K562 (cell line): Measurements from ENCODE around the gene FGFR1OP2. TPM values are rescaled to one million over a fixed set of nuclear protein-coding genes. Genes with fewer than 3 reads are reported as not detected.

ENCODE experiments used
- ATAC-seq: fragments of 200-7000 bp; cut with Tn5 transposase; 3 replicates; pipeline ENCODE4 v1.9.1; 2020; ENCODE audit warnings: moderate library complexity
- BruUV-seq: library from RNA; stranded (reverse); fragments of 400-500 nt; replicated peaks from 2 replicates; lab custom pipeline; 2021; lab: Mats Ljungman, UMichigan
- CTCF ChIA-PET: fragments of 300-600 bp; formaldehyde crosslinking; extraction: SDS; loops from one replicate; lab custom pipeline; 2021; ENCODE audit warnings: low intra/inter-chr PET ratio; lab: Yijun Ruan, JAX
- POLR2A ChIA-PET: fragments of 300-600, 350-650 bp; sonication (Branson Sonifier 250); formaldehyde crosslinking; extraction: SDS; loops from one replicate; lab custom pipeline; 2021; ENCODE audit warnings: antibody characterized with exemption, inconsistent platforms; lab: Yijun Ruan, JAX
- DNase-seq, 4 experiments: peaks; one replicate each; pipeline versions ENCODE4 v3.0.0 to v3.0.0-alpha.2; 2011 to 2018; ENCODE audit warnings: low spot score in 3 of 4, mixed read lengths in 3 of 4; ENCODE audit errors: extremely low read depth in 1 of 4
- FAIRE-seq: peaks from 2 replicates; lab custom pipeline; 2011; peaks lifted over from hg19 to GRCh38; lab: Jason Lieb, UNC
- H2AFZ ChIP-seq: 2 replicates; pipeline ENCODE4 v1.6.0; 2011; ENCODE audit warnings: low read depth, low read length, control low read depth, inconsistent platforms
- H3K27ac ChIP-seq: fragments of 200-600 bp; 3 replicates; pipeline ENCODE4 v1.8.0; 2011; ENCODE audit warnings: low read depth, mild to moderate bottlenecking, control low read depth, inconsistent platforms, low read length, moderate library complexity, mixed read lengths; ENCODE audit errors: extremely low read depth
- H3K27me3 ChIP-seq, 2 experiments: fragments of 300-600 bp in 1 of 2; 2 replicates in 1 of 2; 3 replicates in 1 of 2; pipeline versions ENCODE4 v1.6.0 to v1.8.0; 2011; ENCODE audit warnings: inconsistent platforms in 2 of 2, low read length in 2 of 2, mild to moderate bottlenecking in 1 of 2, mixed read lengths in 1 of 2, moderate library complexity in 1 of 2; ENCODE audit not compliant: control insufficient read depth in 2 of 2, insufficient read depth in 2 of 2
- H3K36me3 ChIP-seq: fragments of 300-600 bp; 3 replicates; pipeline ENCODE4 v1.8.0; 2011; ENCODE audit warnings: mild to moderate bottlenecking, low read length, inconsistent platforms; ENCODE audit not compliant: control insufficient read depth, insufficient read depth
- H3K4me1 ChIP-seq, 2 experiments: fragments of 200-600 bp in 1 of 2; replicated peaks in 1 of 2; 2 replicates in 1 of 2; 3 replicates in 1 of 2; pipeline versions ENCODE4 v1.5.1 to v1.8.0; 2011; ENCODE audit warnings: inconsistent platforms in 2 of 2, low read length in 2 of 2, mild to moderate bottlenecking in 1 of 2, mixed read lengths in 1 of 2, moderate library complexity in 1 of 2; ENCODE audit not compliant: control insufficient read depth in 2 of 2, insufficient read depth in 2 of 2
- H3K4me2 ChIP-seq: 2 replicates; pipeline ENCODE4 v1.6.1; 2011; ENCODE audit warnings: low read length, control low read depth, inconsistent platforms, mixed read lengths; ENCODE audit not compliant: insufficient read depth
- H3K4me3 ChIP-seq: fragments of 200-600 bp; sonication (generic), shearing (Covaris generic); 2 replicates; pipeline ENCODE4 v1.5.1; 2016; ENCODE audit warnings: control low read depth, inconsistent platforms
- H3K79me2 ChIP-seq: fragments of 200-600 bp; 3 replicates; pipeline ENCODE4 v1.8.0; 2011; ENCODE audit warnings: low read length, inconsistent platforms; ENCODE audit not compliant: control insufficient read depth, insufficient read depth
- H3K9ac ChIP-seq, 2 experiments: 2 replicates each; pipeline versions ENCODE4 v1.6.0 to v1.6.1; 2011; ENCODE audit warnings: low read depth in 2 of 2, low read length in 2 of 2, control low read depth in 1 of 2, inconsistent platforms in 1 of 2, mild to moderate bottlenecking in 1 of 2, mixed read lengths in 1 of 2; ENCODE audit not compliant: insufficient read depth in 1 of 2
- H3K9me1 ChIP-seq: one replicate; pipeline ENCODE4 v1.6.0; 2011; ENCODE audit warnings: inconsistent platforms, mild to moderate bottlenecking, low read length, moderate library complexity; ENCODE audit not compliant: control insufficient read depth, insufficient read depth
- H3K9me3 ChIP-seq: replicated peaks from 2 replicates; pipeline ENCODE4 v1.5.1; 2011; ENCODE audit warnings: low read depth, low read length, inconsistent platforms; ENCODE audit not compliant: control insufficient read depth, insufficient read depth
- H4K20me1 ChIP-seq: replicated peaks from 2 replicates; pipeline ENCODE4 v1.6.1; 2011; ENCODE audit warnings: low read length, inconsistent platforms, mixed read lengths; ENCODE audit not compliant: control insufficient read depth, insufficient read depth
- ARID1B ChIP-seq: fragments of 450-650 bp; IDR thresholded peaks from 2 replicates; pipeline ENCODE4 v1.6.1; 2016; ENCODE audit warnings: antibody characterized with exemption, mild to moderate bottlenecking, inconsistent platforms
- CBFB ChIP-seq: sonication (generic); formaldehyde crosslinking; IDR thresholded peaks from 2 replicates; pipeline ENCODE4 v1.4.0; 2020; ENCODE audit warnings: mild to moderate bottlenecking, missing genetic modification reagents
- CCAR2 ChIP-seq: fragments of 200-400 bp; formaldehyde crosslinking; IDR thresholded peaks from 2 replicates; pipeline ENCODE4 v1.6.1; 2017; ENCODE audit warnings: mild to moderate bottlenecking, low read depth, low read length
- GATAD2A ChIP-seq: fragments of 450-650 bp; IDR thresholded peaks from 2 replicates; pipeline ENCODE4 v1.6.1; 2017
- HSF4 ChIP-seq: fragments of 250-450 bp; sonication (Bioruptor Pico); IDR thresholded peaks from 2 replicates; pipeline ENCODE4 v2.1.2; 2022; ENCODE audit warnings: mild to moderate bottlenecking, moderate library complexity, borderline replicate concordance
- NFXL1 ChIP-seq: fragments of 450-650 bp; formaldehyde crosslinking; IDR thresholded peaks from 2 replicates; pipeline ENCODE4 v1.4.0; 2021; ENCODE audit warnings: mild to moderate bottlenecking
- RBM22 ChIP-seq: fragments of 200-400 bp; formaldehyde crosslinking; IDR thresholded peaks from 2 replicates; pipeline ENCODE4 v1.6.1; 2018; ENCODE audit warnings: low read length, low read depth; ENCODE audit not compliant: poor library complexity, severe bottlenecking
- SIRT6 ChIP-seq: IDR thresholded peaks from one replicate; pipeline ENCODE4 v1.6.1; 2012; ENCODE audit warnings: low read depth, mild to moderate bottlenecking, control low read depth, inconsistent platforms, low read length, moderate library complexity
- SMAD3 ChIP-seq: fragments of 450-650 bp; formaldehyde crosslinking; conservative IDR thresholded peaks from 2 replicates; pipeline ENCODE4 v1.4.0; 2020; ENCODE audit warnings: mild to moderate bottlenecking
- TEAD2 ChIP-seq: fragments of 450-650 bp; IDR thresholded peaks from 2 replicates; pipeline ENCODE4 v1.6.1; 2016; ENCODE audit warnings: missing genetic modification characterization, control low read depth, missing compliant biosample characterization
- ZFP30 ChIP-seq: fragments of 250-450 bp; sonication (Bioruptor Pico); IDR thresholded peaks from 2 replicates; pipeline ENCODE4 v1.8.0; 2022; ENCODE audit warnings: moderate library complexity, mild to moderate bottlenecking, inconsistent platforms, borderline replicate concordance
- ZNF197 ChIP-seq: fragments of 200-800 bp; sonication (Bioruptor generic); IDR thresholded peaks from 2 replicates; pipeline ENCODE4 v1.6.1; 2016; ENCODE audit warnings: low read depth, missing genetic modification characterization, missing compliant biosample characterization
- ZNF407 ChIP-seq: fragments of 450-650 bp; IDR thresholded peaks from 2 replicates; pipeline ENCODE4 v1.6.1; 2016; ENCODE audit warnings: low read depth
- ZNF507 ChIP-seq: conservative IDR thresholded peaks from 2 replicates; pipeline ENCODE4 v1.6.1; 2017; ENCODE audit warnings: missing genetic modification characterization, missing compliant biosample characterization
- ZNF77 ChIP-seq: fragments of 250-450 bp; sonication (Bioruptor Pico); IDR thresholded peaks from 2 replicates; pipeline ENCODE4 v1.5.0; 2020
- WGBS: fragments of 100-300 bp; shearing (Covaris generic); methylation state at CpG from one replicate; pipeline ENCODE4 v1.1.6; 2016; ENCODE audit warnings: low coverage, mixed read lengths; ENCODE audit not compliant: insufficient coverage; ENCODE audit errors: missing lambda C conversion rate; 5-methylcytosine and 5-hydroxymethylcytosine counted together
- in situ Hi-C: fragments of 300-500 bp; cut with MboI; formaldehyde crosslinking; loops from 4 replicates; pipeline ENCODE4 v1.15.0; 2018; ENCODE audit warnings: inconsistent platforms, mixed read lengths
- intact Hi-C: fragments of 100-400 bp; cut with micrococcal nuclease; formaldehyde crosslinking; loops from 2 replicates; pipeline ENCODE4 v1.14.2; 2022
- polyA plus RNA-seq, 8 experiments: library from polyadenylated mRNA; depleted of rRNA in 4 of 8; stranded (reverse) in 5 of 8; unstranded in 3 of 8; fragments of >200 nt; fragmentation: Nextera tagmentation in 2 of 8; fragmentation: Illumina TruSeq in 1 of 8; extraction: Ambion mirVana in 2 of 8; extraction: Trizol in 1 of 8; gene quantifications; 2 replicates each; pipeline versions ENCODE4 v1.2.1 to v1.2.3, GENCODE V29; 2011 to 2014; ENCODE audit warnings: inconsistent platforms in 1 of 8, missing spikeins in 1 of 8
- total RNA-seq, 7 experiments: library from RNA; depleted of rRNA in 6 of 7; stranded (reverse); fragments of >200 nt in 6 of 7; fragmentation: Illumina TruSeq in 2 of 7; extraction: Trizol in 2 of 7; gene quantifications; 2 replicates each; pipeline versions ENCODE4 v1.2.1 to v1.2.3, GENCODE V29; 2011 to 2021; ENCODE audit warnings: low replicate concordance in 1 of 7

Gene FGFR1OP2
- total and polyA plus RNA-seq, 9 of the 15 experiments (the other 6 are each of a cell fraction or from before 2014, with no cell fraction given), result 31.6 to 49.0 (median 37.1) TPM

GRCh38 chr12:26988703-26989102, 50.4 kb downstream of the FGFR1OP2 start:
- CTCF ChIA-PET, result no interaction called here

More at GRCh38 chr12:26988703-26989102, 50.4 kb downstream of the FGFR1OP2 start:
- FAIRE-seq (no peak), DNase-seq (no peak), ATAC-seq (no peak)
- POLR2A ChIA-PET, result no interaction called here
- Histone ChIP-seq H2AFZ (no peak overlapping the region), H3K27ac (no peak overlapping the region), H3K36me3 (peaks cover 18% of the 10 kb centered on the region; the same call in 2 of the 3 replicates), H3K9me3 (no peaks in the 10 kb centered on the region), H4K20me1 (no peaks in the 10 kb centered on the region), H3K4me3 (no peak overlapping the region), H3K9ac (no peak overlapping the region), H3K79me2 (no peaks in the 10 kb centered on the region), H3K4me1 (no peaks in the 10 kb centered on the region), H3K9me1 (no peaks in the 10 kb centered on the region), H3K27me3 (no peaks in the 10 kb centered on the region), H3K4me2 (no peak overlapping the region)
- TF ChIP-seq ZNF407, result no peak
- TF ChIP-seq NFXL1 (CRISPR knock-in tag), result no peak
- TF ChIP-seq RBM22, result no peak
- no peak for TF ChIP-seq CBFB
- no peak for TF ChIP-seq SIRT6
- no peak for TF ChIP-seq ARID1B
- TF ChIP-seq TEAD2, result no peak
- no peak for TF ChIP-seq SMAD3 (CRISPR knock-in tag)
- TF ChIP-seq ZNF507 (tag), result no peak
- TF ChIP-seq CCAR2, result no peak
- TF ChIP-seq ZNF197 (CRISPR knock-in tag), result no peak
- no peak for TF ChIP-seq HSF4 (CRISPR knock-in tag)
- TF ChIP-seq ZFP30 (CRISPR knock-in tag), result no peak
- TF ChIP-seq ZNF77 (CRISPR knock-in tag), result no peak
- TF ChIP-seq GATAD2A, result no peak
- WGBS, result 85% methylated on average over 2 of the region's 4 CpGs
- in situ Hi-C loops (no loop called here), intact Hi-C loops (no loop called here)
- BruUV-seq, result no TSS peak
